Neural cell (in vitro differentiated cells): ENCODE data around the gene PSENEN. TPM values are rescaled to one million over a fixed set of nuclear protein-coding genes. Genes with fewer than 3 reads are reported as not detected.

Experiments
- H2AFZ ChIP-seq: fragments of 200-600, 300-800 bp; sonication (generic), shearing (Covaris generic); 2 replicates; pipeline ENCODE4 v1.6.0; 2014; ENCODE audit warnings: low read depth, mild to moderate bottlenecking, antibody characterized with exemption, low read length, moderate library complexity
- H3F3A ChIP-seq: fragments of 200-600 bp; shearing (Covaris generic); 2 replicates; pipeline ENCODE4 v1.6.1; 2016; ENCODE audit warnings: mild to moderate bottlenecking, moderate library complexity, mixed read lengths, antibody characterized with exemption, low read length; ENCODE audit not compliant: insufficient read depth, poor library complexity, severe bottlenecking
- H3K27ac ChIP-seq: fragments of 200-600, 300-800 bp; sonication (generic), shearing (Covaris generic); 2 replicates; pipeline ENCODE4 v1.5.1; 2014; ENCODE audit warnings: mild to moderate bottlenecking, low read length, moderate library complexity
- H3K27me3 ChIP-seq: fragments of 300-800, 200-600 bp; sonication (generic), shearing (Covaris generic); 2 replicates; pipeline ENCODE4 v1.6.0; 2014; ENCODE audit warnings: mild to moderate bottlenecking, low read depth, low read length, moderate library complexity; ENCODE audit not compliant: insufficient read depth
- H3K36me3 ChIP-seq: fragments of 300-800, 200-600 bp; sonication (generic), shearing (Covaris generic); 2 replicates; pipeline ENCODE4 v1.5.1; 2014; ENCODE audit warnings: mild to moderate bottlenecking, antibody characterized with exemption, low read length, moderate library complexity; ENCODE audit not compliant: insufficient read depth
- H3K4me2 ChIP-seq: fragments of 300-800, 200-600 bp; sonication (generic), shearing (Covaris generic); 2 replicates; pipeline ENCODE4 v1.6.0; 2014; ENCODE audit warnings: mild to moderate bottlenecking, low read length
- H3K4me3 ChIP-seq: fragments of 300-800, 200-600 bp; sonication (generic), shearing (Covaris generic); 2 replicates; pipeline ENCODE4 v1.5.1; 2014; ENCODE audit warnings: mild to moderate bottlenecking, low read length, moderate library complexity
- H3K79me2 ChIP-seq: fragments of 200-600 bp; shearing (Covaris generic); replicated peaks from 2 replicates; pipeline ENCODE4 v1.6.0; 2014; ENCODE audit warnings: mild to moderate bottlenecking, low read length, moderate library complexity; ENCODE audit not compliant: insufficient read depth
- H3K9ac ChIP-seq: fragments of 300-800, 200-600 bp; sonication (generic), shearing (Covaris generic); 2 replicates; pipeline ENCODE4 v1.6.1; 2016; ENCODE audit warnings: mild to moderate bottlenecking, low read length, mixed read lengths
- H3K9me2 ChIP-seq: fragments of 200-600 bp; shearing (Covaris generic); 2 replicates; pipeline ENCODE4 v1.6.1; 2016; ENCODE audit warnings: mild to moderate bottlenecking, low read length, mixed read lengths; ENCODE audit not compliant: insufficient read depth
- H3K9me3 ChIP-seq: fragments of 200-600, 300-800 bp; sonication (generic), shearing (Covaris generic); 2 replicates; pipeline ENCODE4 v1.6.1; 2016; ENCODE audit warnings: mild to moderate bottlenecking, mixed run types, low read length, moderate library complexity, mixed read lengths
- H4K20me1 ChIP-seq: fragments of 200-600 bp; shearing (Covaris generic); 2 replicates; pipeline ENCODE4 v1.6.1; 2016; ENCODE audit warnings: mild to moderate bottlenecking, mixed run types; ENCODE audit not compliant: insufficient read depth
- CTCF ChIP-seq: fragments of 450-650 bp; IDR thresholded peaks from 2 replicates; pipeline ENCODE4 v1.5.1; 2014; ENCODE audit warnings: antibody characterized with exemption, mild to moderate bottlenecking, moderate library complexity; ENCODE audit not compliant: poor library complexity, severe bottlenecking
- EP300 ChIP-seq: fragments of 450-650 bp; conservative IDR thresholded peaks from 2 replicates; pipeline ENCODE4 v1.6.1; 2014; ENCODE audit warnings: antibody characterized with exemption, mild to moderate bottlenecking, moderate library complexity; ENCODE audit not compliant: poor library complexity, severe bottlenecking
- EZH2 ChIP-seq: fragments of 200-600, 300-800 bp; shearing (Covaris generic), sonication (generic); IDR thresholded peaks from 2 replicates; pipeline ENCODE4 v1.6.1; 2014; ENCODE audit warnings: antibody characterized with exemption, low read length, borderline replicate concordance, mild to moderate bottlenecking; ENCODE audit not compliant: insufficient read depth, poor library complexity, severe bottlenecking
- MXI1 ChIP-seq: fragments of 450-650 bp; conservative IDR thresholded peaks from 2 replicates; pipeline ENCODE4 v1.6.1; 2014; ENCODE audit warnings: antibody characterized with exemption, mild to moderate bottlenecking; ENCODE audit not compliant: poor library complexity, severe bottlenecking
- POLR2AphosphoS5 ChIP-seq: IDR thresholded peaks from 2 replicates; pipeline ENCODE4 v1.6.1; 2012
- RAD21 ChIP-seq: fragments of 450-650 bp; conservative IDR thresholded peaks from 2 replicates; pipeline ENCODE4 v1.6.1; 2014; ENCODE audit warnings: antibody characterized with exemption, mild to moderate bottlenecking, moderate library complexity
- REST ChIP-seq: IDR thresholded peaks from 2 replicates; pipeline ENCODE4 v1.6.1; 2012; ENCODE audit warnings: borderline replicate concordance
- SMC3 ChIP-seq: fragments of 450-650 bp; conservative IDR thresholded peaks from 2 replicates; pipeline ENCODE4 v1.6.1; 2014; ENCODE audit warnings: antibody characterized with exemption, mild to moderate bottlenecking, moderate library complexity; ENCODE audit not compliant: poor library complexity
- TAF1 ChIP-seq: IDR thresholded peaks from 2 replicates; pipeline ENCODE4 v1.6.1; 2012; ENCODE audit warnings: low read depth
- polyA plus RNA-seq: library from polyadenylated mRNA; depleted of rRNA; stranded (reverse); fragments of >200 nt; gene quantifications from 2 replicates; pipeline ENCODE4 v1.2.3, GENCODE V29; 2014

Gene PSENEN
- polyA plus RNA-seq, 1 donor from 2014 or later: 46.2 TPM

- no peak overlapping the region for H3K4me3 ChIP-seq
- H2AFZ ChIP-seq: no peak overlapping the region
- H4K20me1 ChIP-seq: no peaks in the 10 kb centered on the region
- no peaks in the 10 kb centered on the region for H3K27me3 ChIP-seq
- H3K36me3 ChIP-seq: no peaks in the 10 kb centered on the region
- no peak overlapping the region for H3K27ac ChIP-seq
- no peak overlapping the region for H3K4me2 ChIP-seq
- no peaks in the 10 kb centered on the region for H3K9me2 ChIP-seq
- H3K9me3 ChIP-seq: no peaks in the 10 kb centered on the region
- TF ChIP-seq EP300: no peak
- TF ChIP-seq MXI1: no peak
- TF ChIP-seq RAD21: no peak
- TF ChIP-seq EZH2: no peak
- TF ChIP-seq REST: no peak
- TF ChIP-seq POLR2AphosphoS5: no peak
- no peak for TF ChIP-seq TAF1
- no peak for TF ChIP-seq CTCF
- no peak for TF ChIP-seq SMC3
- no peaks in the 10 kb centered on the region for H3K79me2 ChIP-seq
- no peak overlapping the region for H3K9ac ChIP-seq
- H3F3A ChIP-seq: no peaks in the 10 kb centered on the region
Observed at GRCh38 chr19:35732540-35733179, 12.8 kb upstream of the PSENEN start.

DNA sequence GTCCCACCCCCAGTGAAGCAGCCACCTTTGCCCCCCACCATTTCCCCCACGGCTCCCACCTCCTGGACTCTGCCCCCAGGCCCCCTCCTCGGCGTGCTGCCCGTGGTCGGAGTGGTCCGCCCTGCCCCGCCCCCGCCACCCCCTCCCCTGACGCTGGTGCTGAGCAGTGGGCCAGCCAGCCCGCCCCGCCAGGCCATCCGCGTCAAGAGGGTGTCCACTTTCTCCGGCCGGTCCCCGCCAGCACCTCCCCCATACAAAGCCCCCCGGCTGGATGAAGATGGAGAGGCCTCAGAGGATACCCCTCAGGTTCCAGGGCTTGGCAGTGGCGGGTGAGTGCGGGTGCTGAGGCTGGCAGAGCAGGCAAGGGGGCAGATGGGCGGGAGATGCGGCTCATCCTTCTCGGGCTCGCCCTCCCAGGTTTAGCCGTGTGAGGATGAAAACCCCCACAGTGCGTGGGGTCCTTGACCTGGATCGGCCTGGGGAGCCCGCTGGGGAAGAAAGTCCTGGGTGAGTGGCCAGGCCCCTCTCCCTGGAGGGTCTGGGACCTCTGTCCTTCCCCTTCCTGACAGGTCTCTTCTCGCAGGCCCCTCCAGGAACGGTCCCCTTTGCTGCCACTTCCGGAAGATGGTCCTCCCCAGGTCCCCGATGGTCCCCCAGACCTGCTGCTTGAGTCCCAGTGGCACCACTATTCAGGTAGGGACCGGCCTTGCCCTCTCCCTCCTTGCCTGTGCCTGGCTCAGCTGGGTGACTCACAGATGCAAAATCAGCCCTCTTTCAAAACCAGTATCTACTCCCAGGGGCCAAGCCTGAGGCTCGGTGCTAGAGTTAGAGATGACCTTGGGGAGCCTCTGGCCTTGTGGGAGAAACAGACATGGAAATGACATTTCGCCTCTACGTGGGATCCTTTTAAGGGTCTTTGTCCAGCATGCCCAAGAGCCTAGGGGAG, 12.0 kb upstream of the PSENEN start:
- H4K20me1 ChIP-seq: no peaks in the 10 kb centered on the region
- no peak overlapping the region for H3K9ac ChIP-seq
- H3K27ac ChIP-seq: no peak overlapping the region
- H3K79me2 ChIP-seq: no peaks in the 10 kb centered on the region
- no peaks in the 10 kb centered on the region for H3K36me3 ChIP-seq
- H3K9me3 ChIP-seq: no peaks in the 10 kb centered on the region
- H3K4me2 ChIP-seq: no peak overlapping the region
- H2AFZ ChIP-seq: no peak overlapping the region
- no peaks in the 10 kb centered on the region for H3F3A ChIP-seq
- no peak overlapping the region for H3K4me3 ChIP-seq
- H3K9me2 ChIP-seq: no peaks in the 10 kb centered on the region
- no peaks in the 10 kb centered on the region for H3K27me3 ChIP-seq
- TF ChIP-seq EP300 (no peak), EZH2 (no peak), CTCF (no peak), REST (no peak), TAF1 (no peak), MXI1 (no peak), POLR2AphosphoS5 (no peak), RAD21 (no peak), SMC3 (no peak)
